LHCN-M2 (cell line): ENCODE results near the gene AGRN. TPM values are rescaled to one million over a fixed set of nuclear protein-coding genes. Genes with fewer than 3 reads are reported as not detected.
"Not testable (repeated sequence)": the region's sequence is repeated elsewhere in the genome, so short reads cannot be mapped to it uniquely, and the experiment has no call there.

ENCODE experiments used
- DNase-seq: peaks from one replicate; pipeline ENCODE4 v3.0.0-alpha.2; 2012; ENCODE audit warnings: low read depth
- total RNA-seq: library from RNA; depleted of rRNA; stranded (reverse); fragments of >200 nt; gene quantifications from 2 replicates; pipeline ENCODE4 v1.2.3, GENCODE V29; 2014

Gene AGRN
- total RNA-seq, 1 experiment from 2014 or later, result 13.3 TPM

GRCh38 chr1:981955-982558 is 37.9 kb upstream of the AGRN start, which contains the start of gene PERM1:
Gene PERM1 (minus strand): TSS chr1:982093. CDS start chr1:981029, 1,064 bp downstream.
- DNase-seq, result no peak

GRCh38 chr1:982765-983436 is 37.0 kb upstream of the AGRN start:
- DNase-seq, result no peak

GRCh38 chr1:983798-984475 is 36.0 kb upstream of the AGRN start:
- DNase-seq, result no peak

- no peak for DNase-seq
Observed at GRCh38 chr1:984476-984814, 35.5 kb upstream of the AGRN start.

- no peak for DNase-seq
Observed at GRCh38 chr1:985126-985525, 34.8 kb upstream of the AGRN start.

- not testable (repeated sequence) for DNase-seq
Observed at GRCh38 chr1:988061-988460, 31.9 kb upstream of the AGRN start.

- not testable (repeated sequence) for DNase-seq
Observed at GRCh38 chr1:991275-991674, 28.6 kb upstream of the AGRN start.

GRCh38 chr1:991895-992294 is 28.0 kb upstream of the AGRN start:
- no peak for DNase-seq

GRCh38 chr1:992362-992761 is 27.6 kb upstream of the AGRN start:
- no peak for DNase-seq

- no peak for DNase-seq
Observed at GRCh38 chr1:993379-993995, 26.4 kb upstream of the AGRN start.

- DNase-seq, result not testable (repeated sequence)
Observed at GRCh38 chr1:994546-994945, 25.4 kb upstream of the AGRN start.

GRCh38 chr1:995665-996633 is 24.0 kb upstream of the AGRN start:
- no peak for DNase-seq

GRCh38 chr1:996851-997712 is 22.8 kb upstream of the AGRN start:
- DNase-seq, result no peak

- DNase-seq, result no peak
Observed at GRCh38 chr1:997713-997992, 22.3 kb upstream of the AGRN start.

- DNase-seq, result no peak
Observed at GRCh38 chr1:997993-998744, 21.8 kb upstream of the AGRN start.

GRCh38 chr1:998745-998994 is 21.2 kb upstream of the AGRN start:
- no peak for DNase-seq

GRCh38 chr1:998995-999724 is 20.8 kb upstream of the AGRN start:
- DNase-seq, result no peak

- peak; percentile 73 for DNase-seq
Observed at GRCh38 chr1:999725-1000356, 20.1 kb upstream of the AGRN start, which contains the start of gene HES4. Gene HES4 (minus strand): TSS chr1:1000097. CDS start chr1:999973, 124 bp downstream.
